ENCODE measurements around the gene ORAI3.

GRCh38 chr16:30947859-30948666 lies 805 bp upstream of the ORAI3 start:
- TF ChIP-seq CTCF (IDR thresholded peaks at IDR 0.05) (no peak), POLR2A (IDR thresholded peaks at IDR 0.05) (no peak)
